Type B pancreatic cell (in vitro differentiated cells): ENCODE results near the gene LRRC15. TPM values are rescaled to one million over a fixed set of nuclear protein-coding genes. Genes with fewer than 3 reads are reported as not detected.

Experiments used
- DNase-seq: peaks from one replicate; pipeline ENCODE4 v3.0.0; 2021; ENCODE audit warnings: mixed read lengths; ENCODE audit not compliant: unreplicated experiment; ENCODE audit errors: extremely low spot score
- H3K27ac Mint-ChIP-seq: 2 replicates; pipeline ENCODE4 v1.8.0; 2021; ENCODE audit warnings: mild to moderate bottlenecking, mixed read lengths
- H3K27me3 Mint-ChIP-seq: 2 replicates; pipeline ENCODE4 v1.8.0; 2021; ENCODE audit warnings: mixed read lengths
- H3K36me3 Mint-ChIP-seq: 2 replicates; pipeline ENCODE4 v1.8.0; 2021; ENCODE audit warnings: mixed read lengths
- H3K4me1 Mint-ChIP-seq: one replicate; pipeline ENCODE4 v1.8.0; 2021; ENCODE audit warnings: mixed read lengths; ENCODE audit not compliant: unreplicated experiment
- H3K4me3 Mint-ChIP-seq: 2 replicates; pipeline ENCODE4 v1.8.0; 2021; ENCODE audit warnings: mild to moderate bottlenecking, mixed read lengths
- H3K9me3 Mint-ChIP-seq: 2 replicates; pipeline ENCODE4 v1.8.0; 2021; ENCODE audit warnings: mixed read lengths
- CTCF ChIP-seq: fragments of 200-600 bp; sonication (generic); conservative IDR thresholded peaks from 2 replicates; pipeline ENCODE4 v1.5.0; 2021; ENCODE audit warnings: antibody characterized with exemption, mild to moderate bottlenecking
- total RNA-seq: library from RNA; stranded (reverse); gene quantifications from 2 replicates; pipeline ENCODE4 v1.2.1, GENCODE V29; 2021; ENCODE audit warnings: low replicate concordance

The LRRC15 gene
- total RNA-seq, 1 donor from 2014 or later = 0.07 TPM

GRCh38 chr3:194368918-194369317 lies 625 bp downstream of the LRRC15 start:
- Mint-ChIP-seq H3K27ac (no peak overlapping the region), H3K36me3 (no peaks in the 10 kb centered on the region), H3K9me3 (no peaks in the 10 kb centered on the region), H3K27me3 (peaks cover 40% of the 10 kb centered on the region), H3K4me3 (no peak overlapping the region), H3K4me1 (peaks cover 29% of the 10 kb centered on the region)
- DNase-seq = no peak
- no peak for TF ChIP-seq CTCF

GRCh38 chr3:194367992-194368841 lies 1.3 kb downstream of the LRRC15 start:
- Mint-ChIP-seq H3K27me3 (peaks cover 44% of the 10 kb centered on the region), H3K36me3 (no peaks in the 10 kb centered on the region), H3K4me1 (peaks cover 29% of the 10 kb centered on the region), H3K27ac (no peak overlapping the region), H3K9me3 (no peaks in the 10 kb centered on the region), H3K4me3 (peak overlapping the region; percentile 50)
- DNase-seq = no peak
- TF ChIP-seq CTCF = no peak

GRCh38 chr3:194365978-194366490 lies 3.5 kb downstream of the LRRC15 start:
- no peak for DNase-seq
- Mint-ChIP-seq H3K9me3 (no peaks in the 10 kb centered on the region), H3K27ac (no peak overlapping the region), H3K4me1 (peaks cover 29% of the 10 kb centered on the region), H3K36me3 (no peaks in the 10 kb centered on the region), H3K4me3 (no peak overlapping the region), H3K27me3 (peaks cover 53% of the 10 kb centered on the region)
- TF ChIP-seq CTCF = no peak

GRCh38 chr3:194365526-194365925 lies 4.0 kb downstream of the LRRC15 start:
- H3K27me3 Mint-ChIP-seq = peaks cover 50% of the 10 kb centered on the region
- no peaks in the 10 kb centered on the region for H3K36me3 Mint-ChIP-seq
- DNase-seq = no peak
- no peaks in the 10 kb centered on the region for H3K9me3 Mint-ChIP-seq
- TF ChIP-seq CTCF = no peak
- H3K27ac Mint-ChIP-seq = no peak overlapping the region
- H3K4me3 Mint-ChIP-seq = no peak overlapping the region
- H3K4me1 Mint-ChIP-seq = peaks cover 25% of the 10 kb centered on the region

GRCh38 chr3:194364652-194365434 lies 4.7 kb downstream of the LRRC15 start:
- Mint-ChIP-seq H3K27me3 (peaks cover 48% of the 10 kb centered on the region), H3K9me3 (no peaks in the 10 kb centered on the region), H3K36me3 (no peaks in the 10 kb centered on the region), H3K4me1 (peaks cover 22% of the 10 kb centered on the region), H3K27ac (no peak overlapping the region), H3K4me3 (no peak overlapping the region)
- DNase-seq = no peak
- no peak for TF ChIP-seq CTCF
